Measurements from ENCODE around the gene RHOU.

The RHOU gene

DNA sequence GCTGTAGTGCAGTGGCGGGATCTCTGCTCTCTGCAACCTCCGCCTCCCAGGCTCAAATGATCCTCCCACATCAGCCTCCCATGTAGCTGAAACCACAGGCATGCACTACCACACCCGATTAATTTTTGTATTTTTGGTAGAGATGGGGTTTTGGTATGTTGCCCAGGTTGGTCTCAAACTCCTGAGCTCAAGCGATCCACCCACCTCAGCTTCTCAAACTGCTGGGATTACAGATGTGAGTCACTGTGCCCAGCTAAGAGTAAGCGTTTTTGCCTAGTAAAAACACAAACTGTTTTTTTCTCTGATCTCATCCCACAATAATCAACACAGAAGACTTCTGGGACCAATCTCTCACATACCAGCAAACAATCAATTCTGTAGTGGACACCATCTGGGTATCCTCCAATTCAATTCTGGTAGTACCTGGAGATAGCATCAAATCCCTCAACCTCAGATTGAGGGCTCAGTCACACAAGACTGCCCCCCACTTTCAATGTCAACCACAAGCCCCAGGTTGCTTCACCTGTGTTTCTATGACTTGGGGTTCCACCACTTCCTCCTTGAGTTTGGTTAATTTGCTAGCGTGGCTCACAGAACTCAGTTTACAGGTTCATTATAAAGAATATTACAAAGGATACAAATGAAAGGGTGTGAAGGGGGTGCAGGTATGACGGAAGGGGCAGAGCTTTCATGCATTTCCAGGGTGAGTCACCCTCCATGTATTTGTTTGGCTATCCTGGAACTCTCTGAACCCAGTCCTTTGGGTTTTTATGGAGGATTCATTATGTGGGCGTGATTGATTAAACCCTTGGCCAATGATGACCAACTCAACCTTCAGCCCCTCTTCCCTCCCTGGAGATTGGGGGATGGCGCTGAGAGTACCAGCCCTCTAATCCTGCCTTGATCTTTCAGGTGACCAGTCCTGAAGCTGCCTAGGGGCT, 40.0 kb upstream of the RHOU start:
- DNase-seq (ENCODE audit: extremely low read depth, low read depth): no peak
- no peak overlapping the region for H3K4me3 ChIP-seq (replicated peaks; ENCODE audit: low read depth, low read length)
- TF ChIP-seq, protein P1, sequence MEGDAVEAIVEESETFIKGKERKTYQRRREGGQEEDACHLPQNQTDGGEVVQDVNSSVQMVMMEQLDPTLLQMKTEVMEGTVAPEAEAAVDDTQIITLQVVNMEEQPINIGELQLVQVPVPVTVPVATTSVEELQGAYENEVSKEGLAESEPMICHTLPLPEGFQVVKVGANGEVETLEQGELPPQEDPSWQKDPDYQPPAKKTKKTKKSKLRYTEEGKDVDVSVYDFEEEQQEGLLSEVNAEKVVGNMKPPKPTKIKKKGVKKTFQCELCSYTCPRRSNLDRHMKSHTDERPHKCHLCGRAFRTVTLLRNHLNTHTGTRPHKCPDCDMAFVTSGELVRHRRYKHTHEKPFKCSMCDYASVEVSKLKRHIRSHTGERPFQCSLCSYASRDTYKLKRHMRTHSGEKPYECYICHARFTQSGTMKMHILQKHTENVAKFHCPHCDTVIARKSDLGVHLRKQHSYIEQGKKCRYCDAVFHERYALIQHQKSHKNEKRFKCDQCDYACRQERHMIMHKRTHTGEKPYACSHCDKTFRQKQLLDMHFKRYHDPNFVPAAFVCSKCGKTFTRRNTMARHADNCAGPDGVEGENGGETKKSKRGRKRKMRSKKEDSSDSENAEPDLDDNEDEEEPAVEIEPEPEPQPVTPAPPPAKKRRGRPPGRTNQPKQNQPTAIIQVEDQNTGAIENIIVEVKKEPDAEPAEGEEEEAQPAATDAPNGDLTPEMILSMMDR (IDR thresholded peaks at IDR 0.05; ENCODE audit: low read depth, low read length, missing control alignments): no peak

DNA sequence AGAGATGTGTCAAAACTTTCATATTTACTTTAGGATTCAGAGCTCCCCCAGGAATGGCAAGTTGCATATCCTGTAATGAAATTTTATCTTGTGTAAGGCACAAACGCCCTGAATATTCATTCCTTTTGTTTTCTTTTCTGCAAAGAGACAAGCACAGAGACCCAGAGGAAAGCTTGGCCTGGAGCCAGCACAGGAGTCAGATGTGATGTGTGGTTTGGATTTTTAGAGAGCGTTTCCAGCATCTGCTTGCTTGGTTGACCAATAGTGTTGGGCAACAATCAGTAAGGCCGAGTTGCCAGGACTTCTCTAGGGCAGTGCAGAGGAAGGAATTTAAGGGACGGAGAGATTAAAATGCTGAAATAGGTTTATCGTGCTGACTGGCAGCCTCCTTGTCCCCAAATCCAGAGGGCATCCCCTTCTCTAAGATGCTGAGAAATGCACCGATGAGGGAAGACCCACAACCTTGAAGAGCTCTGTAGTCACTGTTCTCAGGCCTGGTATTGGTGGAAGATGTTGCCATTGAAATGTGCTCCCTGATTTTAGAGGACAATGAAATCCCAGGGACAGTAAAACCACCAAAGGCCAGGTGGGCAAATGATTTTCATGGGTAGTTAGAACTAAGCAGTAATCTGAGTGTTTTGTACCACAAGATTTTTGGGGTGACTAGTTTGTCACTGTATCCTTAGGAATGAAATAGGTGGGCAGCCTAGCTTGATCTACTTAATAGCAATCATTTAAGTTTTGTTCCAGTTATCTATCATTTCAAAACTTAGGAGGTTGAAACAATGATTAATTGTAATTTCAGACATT, 37.9 kb upstream of the RHOU start:
- peak; percentile 41 for DNase-seq (ENCODE audit: extremely low read depth, low read depth)
- H3K4me3 ChIP-seq (replicated peaks; ENCODE audit: low read depth, low read length): no peak overlapping the region
- TF ChIP-seq, protein P1 (IDR thresholded peaks at IDR 0.05; ENCODE audit: low read depth, low read length, missing control alignments): no peak

DNA sequence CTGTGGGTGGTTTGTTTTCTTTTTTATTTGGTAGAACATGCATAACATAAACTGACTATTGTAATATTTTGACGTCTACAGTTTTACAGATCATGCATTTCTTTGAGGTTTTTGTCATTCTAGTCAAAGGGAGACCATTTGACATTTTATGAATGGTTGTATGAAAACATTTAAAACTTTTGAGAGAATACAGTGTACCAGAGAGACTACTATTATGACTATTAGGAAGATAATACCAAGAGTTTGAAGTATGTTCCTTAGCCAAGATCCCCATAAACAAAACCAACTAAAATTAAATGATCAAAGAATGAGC, 37.3 kb upstream of the RHOU start:
- H3K4me3 ChIP-seq (replicated peaks; ENCODE audit: low read depth, low read length): no peak overlapping the region
- DNase-seq (ENCODE audit: extremely low read depth, low read depth): no peak
- TF ChIP-seq, protein P1 (IDR thresholded peaks at IDR 0.05; ENCODE audit: low read depth, low read length, missing control alignments): no peak

GRCh38 chr1:228702433-228702832, 32.8 kb upstream of the RHOU start:
- H3K4me3 ChIP-seq (replicated peaks; ENCODE audit: low read depth, low read length): no peak overlapping the region
- TF ChIP-seq, protein P1 (IDR thresholded peaks at IDR 0.05; ENCODE audit: low read depth, low read length, missing control alignments): no peak
- no peak for DNase-seq (ENCODE audit: extremely low read depth, low read depth)

GRCh38 chr1:228706305-228706704, 29.0 kb upstream of the RHOU start:
- TF ChIP-seq, protein P1 (IDR thresholded peaks at IDR 0.05; ENCODE audit: low read depth, low read length, missing control alignments): no peak
- DNase-seq (ENCODE audit: extremely low read depth, low read depth): no peak
- no peak overlapping the region for H3K4me3 ChIP-seq (replicated peaks; ENCODE audit: low read depth, low read length)

GRCh38 chr1:228717081-228717480, 18.2 kb upstream of the RHOU start:
- DNase-seq (ENCODE audit: extremely low read depth, low read depth): no peak
- H3K4me3 ChIP-seq (replicated peaks; ENCODE audit: low read depth, low read length): no peak overlapping the region
- TF ChIP-seq, protein P1 (IDR thresholded peaks at IDR 0.05; ENCODE audit: low read depth, low read length, missing control alignments): no peak
